ENCODE data around the gene FEN1. TPM values are rescaled to one million over a fixed set of nuclear protein-coding genes. Genes with fewer than 3 reads are reported as not detected.
A peak's percentile ranks its signal among the peaks of the same experiment; 100 is the strongest.

Gene FEN1
- total and polyA plus RNA-seq, 2 of the 13 experiments (the other 11 are each of a cell fraction or from before 2014, with no cell fraction given), result 12.4 to 102 TPM

- TF ChIP-seq HOXA9 (CRISPR knock-in tag; IDR thresholded peaks at IDR 0.05; ENCODE audit: borderline replicate concordance) (0 out of 2 replicates have a peak, but pooled peaks have one; percentile 46), ZNF230 (CRISPR knock-in tag; IDR thresholded peaks at IDR 0.05) (no peak), MLLT10 (CRISPR knock-in tag; IDR thresholded peaks at IDR 0.05) (no peak), ZNF292 (CRISPR knock-in tag; IDR thresholded peaks at IDR 0.05; ENCODE audit: borderline replicate concordance, low read depth) (no peak), ZNF207 (IDR thresholded peaks at IDR 0.05; ENCODE audit: borderline replicate concordance) (no peak), NFE2L2 (IDR thresholded peaks at IDR 0.05; ENCODE audit: low read length) (no peak), ZNF496 (CRISPR knock-in tag; IDR thresholded peaks at IDR 0.05; ENCODE audit: insufficient replicate concordance) (no peak), ATF7 (IDR thresholded peaks at IDR 0.05) (no peak), ATF7 (CRISPR knock-in tag; IDR thresholded peaks at IDR 0.05) (0 out of 2 replicates have a peak, but pooled peaks have one; percentile 81), RERE (CRISPR knock-in tag; IDR thresholded peaks at IDR 0.05; ENCODE audit: low read depth) (no peak), ZNF607 (CRISPR knock-in tag; IDR thresholded peaks at IDR 0.05; ENCODE audit: borderline replicate concordance) (no peak), HNF1A (IDR thresholded peaks at IDR 0.05; ENCODE audit: low read depth) (no peak), HNF1A (CRISPR knock-in tag; IDR thresholded peaks at IDR 0.05; ENCODE audit: borderline replicate concordance) (no peak; the same call in 1 of the 2 replicates), ZGPAT (CRISPR knock-in tag; IDR thresholded peaks at IDR 0.05) (no peak; the same call in 1 of the 2 replicates), GABPB1 (CRISPR knock-in tag; IDR thresholded peaks at IDR 0.05) (no peak), ZMYM2 (CRISPR knock-in tag; IDR thresholded peaks at IDR 0.05) (no peak), ZNF20 (CRISPR knock-in tag; IDR thresholded peaks at IDR 0.05) (no peak), STAG1 (CRISPR knock-in tag; IDR thresholded peaks at IDR 0.05) (no peak), TOPORS (CRISPR knock-in tag; IDR thresholded peaks at IDR 0.05) (no peak)
Observed at GRCh38 chr11:61815790-61816735, 23.4 kb downstream of the FEN1 start (continued).
